Ascending aorta (tissue), 2 donors: ENCODE measurements around the gene DDHD1. TPM values are rescaled to one million over a fixed set of nuclear protein-coding genes. Genes with fewer than 3 reads are reported as not detected.
"Not testable (repeated sequence)": the region's sequence is repeated elsewhere in the genome, so short reads cannot be mapped to it uniquely, and the experiment has no call there.

ENCODE experiments used
- DNase-seq, 2 donors: peaks; one replicate each; pipeline ENCODE4 v3.0.0-alpha.2; 2019; ENCODE audit warnings: low spot score in 2 of 2
- H3K27ac ChIP-seq, 2 donors: fragments of 200-600 bp; sonication (generic); one replicate each; pipeline ENCODE4 v1.5.1; 2016 to 2017; ENCODE audit warnings: mild to moderate bottlenecking in 1 of 2
- H3K27me3 ChIP-seq: fragments of 200-600 bp; sonication (generic); one replicate; pipeline ENCODE4 v1.5.1; 2017
- H3K36me3 ChIP-seq, 2 donors: fragments of 200-600 bp; sonication (generic); one replicate each; pipeline ENCODE4 v1.5.1; 2016
- H3K4me1 ChIP-seq, 2 donors: fragments of 200-600 bp; sonication (generic); one replicate each; pipeline ENCODE4 v1.5.1; 2016 to 2017; ENCODE audit warnings: mild to moderate bottlenecking in 1 of 2
- H3K4me3 ChIP-seq, 2 donors: fragments of 200-600 bp; sonication (generic); one replicate each; pipeline ENCODE4 v1.5.1; 2016 to 2017; ENCODE audit warnings: mild to moderate bottlenecking in 1 of 2
- H3K9me3 ChIP-seq, 2 donors: fragments of 200-600 bp; sonication (generic); one replicate each; pipeline ENCODE4 v1.5.1; 2016
- CTCF ChIP-seq, 3 experiments: fragments of 200-600 bp in 2 of 3; fragments of 450-650 bp in 1 of 3; sonication (generic) in 2 of 3; IDR thresholded peaks; one replicate each; pipeline ENCODE4 v1.5.1; 2016 to 2019; ENCODE audit warnings: antibody characterized with exemption in 3 of 3, mild to moderate bottlenecking in 1 of 3, moderate library complexity in 1 of 3
- intact Hi-C: fragments of 100-400 bp; cut with DNase I; formaldehyde crosslinking; loops from one replicate; pipeline ENCODE4 v1.15.1; 2023
- total RNA-seq: library from RNA; depleted of rRNA; stranded (reverse); fragments of >200 nt; gene quantifications from one replicate; pipeline ENCODE4 v1.1.0, GENCODE V29; 2016

The DDHD1 gene
- total RNA-seq, 1 donor from 2014 or later = 21.3 TPM

- no peak for TF ChIP-seq CTCF (IDR thresholded peaks at IDR 0.05)
- Histone ChIP-seq H3K9me3 (peaks cover 0 to 13% of the 10 kb centered on the region in 2 donors), H3K36me3 (no peaks in the 10 kb centered on the region), H3K27me3 (no peaks in the 10 kb centered on the region), H3K4me1 (no peaks in the 10 kb centered on the region), H3K4me3 (peak overlapping the region in 1 of 2 donors; percentile 3), H3K27ac (no peak overlapping the region)
- intact Hi-C loops = no loop called here
- DNase-seq = no peak
These were observed 44.6 kb downstream of the DDHD1 start for GRCh38 chr14:53108292-53109104.

- Histone ChIP-seq H3K27ac (no peak overlapping the region), H3K36me3 (no peaks in the 10 kb centered on the region), H3K9me3 (peaks cover 0 to 13% of the 10 kb centered on the region in 2 donors), H3K4me3 (no peak overlapping the region), H3K27me3 (no peaks in the 10 kb centered on the region), H3K4me1 (no peaks in the 10 kb centered on the region)
- intact Hi-C loops = no loop called here
- DNase-seq = no peak
- no peak for TF ChIP-seq CTCF (IDR thresholded peaks at IDR 0.05)
These were observed 46.4 kb downstream of the DDHD1 start for GRCh38 chr14:53106768-53107167.

- Histone ChIP-seq H3K4me3 (no peak overlapping the region), H3K4me1 (no peaks in the 10 kb centered on the region), H3K27ac (no peak overlapping the region), H3K9me3 (peaks cover 0 to 13% of the 10 kb centered on the region in 2 donors), H3K36me3 (no peaks in the 10 kb centered on the region), H3K27me3 (no peaks in the 10 kb centered on the region)
- no peak for DNase-seq
- intact Hi-C loops = no loop called here
- TF ChIP-seq CTCF (IDR thresholded peaks at IDR 0.05) = no peak
These were observed 49.3 kb downstream of the DDHD1 start for GRCh38 chr14:53103636-53104340.

- no peaks in the 10 kb centered on the region for H3K27me3 ChIP-seq
- no peaks in the 10 kb centered on the region for H3K9me3 ChIP-seq
- H3K4me1 ChIP-seq = no peaks in the 10 kb centered on the region
- intact Hi-C loops = no loop called here
- H3K27ac ChIP-seq = no peak overlapping the region
- TF ChIP-seq CTCF (IDR thresholded peaks at IDR 0.05) = no peak
- H3K36me3 ChIP-seq = peaks cover 0 to 3% of the 10 kb centered on the region in 2 donors
- no peak for DNase-seq
- no peak overlapping the region for H3K4me3 ChIP-seq
These were observed 59.9 kb downstream of the DDHD1 start for GRCh38 chr14:53093206-53093605.

- Histone ChIP-seq H3K4me1 (no peaks in the 10 kb centered on the region), H3K9me3 (no peaks in the 10 kb centered on the region), H3K27ac (no peak overlapping the region), H3K36me3 (peaks cover 0 to 3% of the 10 kb centered on the region in 2 donors), H3K4me3 (no peak overlapping the region), H3K27me3 (no peaks in the 10 kb centered on the region)
- TF ChIP-seq CTCF (IDR thresholded peaks at IDR 0.05) = no peak
- DNase-seq = no peak
- intact Hi-C loops = no loop called here
These were observed 62.3 kb downstream of the DDHD1 start for GRCh38 chr14:53090853-53091252.

GRCh38 chr14:53084954-53085353 is 68.2 kb downstream of the DDHD1 start:
- DNase-seq, intact Hi-C loops, H3K4me1 ChIP-seq, H3K27me3 ChIP-seq, H3K36me3 ChIP-seq, H3K27ac ChIP-seq, H3K9me3 ChIP-seq, H3K4me3 ChIP-seq: not testable (repeated sequence)
